ENCODE measurements around the gene ANGPTL8. TPM values are rescaled to one million over a fixed set of nuclear protein-coding genes. Genes with fewer than 3 reads are reported as not detected.
A peak's percentile ranks its signal among the peaks of the same experiment; 100 is the strongest.

The ANGPTL8 gene
- total and polyA plus RNA-seq, 9 of the 15 experiments (the other 6 are each of a cell fraction or from before 2014, with no cell fraction given): not detected

- TF ChIP-seq E2F6 (IDR thresholded peaks at IDR 0.05; ENCODE audit: borderline replicate concordance in 1 of 2, extremely low read depth in 1 of 2, insufficient read depth in 1 of 2, insufficient read length in 1 of 2, low read depth in 1 of 2, low read length in 1 of 2, poor library complexity in 1 of 2, severe bottlenecking in 1 of 2) (peak in 1 of 2 experiments; percentile 29), ARNT (IDR thresholded peaks at IDR 0.05) (no peak), YY1 (IDR thresholded peaks at IDR 0.05; ENCODE audit: borderline replicate concordance in 1 of 3, control insufficient read depth in 1 of 3, extremely low read depth in 1 of 3, insufficient read depth in 3 of 3, insufficient read length in 1 of 3, insufficient replicate concordance in 2 of 3, low read depth in 1 of 3, low read length in 2 of 3) (peak in 1 of 3 experiments; percentile 42), RBM22 (IDR thresholded peaks at IDR 0.05; ENCODE audit: low read depth, low read length, poor library complexity, severe bottlenecking) (no peak), ARID2 (IDR thresholded peaks at IDR 0.05) (peak; percentile 74; the same call in 1 of the 2 replicates), ELK1 (CRISPR knock-in tag; IDR thresholded peaks at IDR 0.05) (no peak), NR2C1 (IDR thresholded peaks at IDR 0.05) (peak; percentile 64), NR2C1 (tag; IDR thresholded peaks at IDR 0.05) (peak; percentile 65), EP400 (IDR thresholded peaks at IDR 0.05) (peak; percentile 56; the same call in 1 of the 2 replicates), CREM (IDR thresholded peaks at IDR 0.05; ENCODE audit: low read depth) (peak; percentile 21; the same call in 1 of the 2 replicates), NCOA2 (IDR thresholded peaks at IDR 0.05; ENCODE audit: partially characterized antibody in 2 of 2) (no peak), FOSL1 (tag; conservative IDR thresholded peaks at IDR 0.05) (peak; percentile 72), IFI16 (CRISPR knock-in tag; IDR thresholded peaks at IDR 0.05) (no peak), MEF2A (IDR thresholded peaks at IDR 0.05; ENCODE audit: control insufficient read depth, low read depth, low read length) (0 out of 2 replicates have a peak, but pooled peaks have one; percentile 10), SMARCA4 (IDR thresholded peaks at IDR 0.05) (peak; percentile 46; the same call in 1 of the 2 replicates), SMC3 (conservative IDR thresholded peaks at IDR 0.05; ENCODE audit: insufficient read depth, low read depth, low read length) (peak; percentile 86), NFIC (IDR thresholded peaks at IDR 0.05) (peak; percentile 54), L3MBTL2 (IDR thresholded peaks at IDR 0.05) (0 out of 2 replicates have a peak, but pooled peaks have one; percentile 16), ZKSCAN8 (CRISPR knock-in tag; IDR thresholded peaks at IDR 0.05) (peak; percentile 89), TRIM28 (IDR thresholded peaks at IDR 0.05) (no peak), BRCA1 (IDR thresholded peaks at IDR 0.05) (no peak), BRCA1 (CRISPR knock-in tag; IDR thresholded peaks at IDR 0.05) (no peak), ARID1B (IDR thresholded peaks at IDR 0.05) (peak; percentile 14; the same call in 1 of the 2 replicates), MTF1 (CRISPR knock-in tag; IDR thresholded peaks at IDR 0.05; ENCODE audit: borderline replicate concordance) (no peak)
- TF ChIP-seq, protein P1, sequence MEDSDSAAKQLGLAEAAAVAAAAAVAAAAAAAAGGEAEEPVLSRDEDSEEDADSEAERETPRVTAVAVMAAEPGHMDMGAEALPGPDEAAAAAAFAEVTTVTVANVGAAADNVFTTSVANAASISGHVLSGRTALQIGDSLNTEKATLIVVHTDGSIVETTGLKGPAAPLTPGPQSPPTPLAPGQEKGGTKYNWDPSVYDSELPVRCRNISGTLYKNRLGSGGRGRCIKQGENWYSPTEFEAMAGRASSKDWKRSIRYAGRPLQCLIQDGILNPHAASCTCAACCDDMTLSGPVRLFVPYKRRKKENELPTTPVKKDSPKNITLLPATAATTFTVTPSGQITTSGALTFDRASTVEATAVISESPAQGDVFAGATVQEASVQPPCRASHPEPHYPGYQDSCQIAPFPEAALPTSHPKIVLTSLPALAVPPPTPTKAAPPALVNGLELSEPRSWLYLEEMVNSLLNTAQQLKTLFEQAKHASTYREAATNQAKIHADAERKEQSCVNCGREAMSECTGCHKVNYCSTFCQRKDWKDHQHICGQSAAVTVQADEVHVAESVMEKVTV (CRISPR knock-in tag; IDR thresholded peaks at IDR 0.05): peak; percentile 77
Measured at GRCh38 chr19:11203194-11204075, 36.0 kb upstream of the ANGPTL8 start (continued).

Measured in K562 (cell line).